ENCODE results near the gene UQCRFS1.
A peak's percentile ranks its signal among the peaks of the same experiment; 100 is the strongest.
"Not testable (repeated sequence)": the region's sequence is repeated elsewhere in the genome, so short reads cannot be mapped to it uniquely, and the experiment has no call there.

Gene UQCRFS1

DNA sequence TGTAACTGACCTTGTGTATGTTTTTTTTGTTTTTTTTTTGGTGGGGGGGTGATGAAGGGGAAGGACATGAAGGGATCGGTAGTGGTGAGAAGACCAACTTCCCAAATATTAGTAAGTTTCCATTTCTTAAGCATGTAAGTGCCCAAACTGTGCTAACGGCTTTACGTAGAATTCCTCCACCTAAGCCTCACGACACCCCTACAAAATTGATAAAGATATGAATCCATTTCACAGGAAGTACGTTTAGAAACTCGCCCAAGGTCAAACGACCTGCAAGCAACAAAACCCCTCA lies 649 bp downstream of the UQCRFS1 start:
- peak; percentile 29 for DNase-seq

DNA sequence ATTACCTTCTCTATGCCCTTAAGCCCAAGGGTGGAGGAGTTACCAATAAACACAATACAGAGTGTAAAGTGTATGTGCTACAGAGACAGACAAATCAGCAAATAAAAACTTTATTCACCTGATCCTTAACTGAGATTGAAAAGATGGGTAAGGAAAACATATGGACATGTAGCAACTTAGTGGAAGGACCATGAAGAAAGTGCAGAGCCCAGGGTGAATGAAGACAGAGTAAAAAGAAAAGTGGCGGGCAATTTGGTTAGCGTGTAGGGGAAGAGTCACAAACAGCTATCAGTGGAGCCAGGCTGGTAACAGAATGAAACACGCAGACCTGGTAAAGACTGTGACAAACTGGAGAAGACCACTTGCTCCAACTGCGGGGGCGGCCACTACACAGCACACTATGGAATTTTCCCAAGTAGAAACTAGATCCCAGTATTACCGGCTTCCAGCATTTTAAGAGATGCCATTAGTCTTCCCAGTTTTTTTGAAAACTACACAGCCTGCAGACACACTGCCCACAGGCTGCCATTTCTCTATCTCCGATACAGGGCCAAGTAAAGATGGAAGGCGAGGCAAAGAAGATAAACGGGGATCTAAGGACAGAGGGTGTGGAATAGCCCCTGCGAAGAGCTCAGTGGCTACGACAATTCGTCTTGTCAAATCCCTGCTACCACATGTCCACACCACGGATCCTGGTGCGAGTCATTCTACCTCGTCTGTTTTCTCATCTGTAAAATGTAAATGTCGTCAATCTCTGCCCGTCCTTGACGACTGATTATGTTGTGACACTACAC lies 1.2 kb downstream of the UQCRFS1 start:
- DNase-seq, result peak; percentile 51

DNA sequence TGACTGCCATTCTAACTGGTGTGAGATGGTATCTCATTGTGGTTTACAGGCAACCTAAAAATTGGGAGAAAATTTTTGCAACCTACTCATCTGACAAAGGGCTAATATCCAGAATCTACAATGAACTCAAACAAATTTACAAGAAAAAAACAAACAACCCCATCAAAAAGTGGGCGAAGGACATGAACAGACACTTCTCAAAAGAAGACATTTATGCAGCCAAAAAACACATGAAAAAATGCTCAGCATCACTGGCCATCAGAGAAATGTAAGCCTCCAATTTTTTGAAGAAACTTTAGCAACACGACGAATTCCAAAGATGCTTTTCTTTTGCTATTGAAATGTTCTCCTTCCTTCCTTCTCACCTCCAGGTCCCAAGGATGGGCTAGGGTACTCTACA lies 1.9 kb downstream of the UQCRFS1 start:
- DNase-seq, result not testable (repeated sequence)

DNA sequence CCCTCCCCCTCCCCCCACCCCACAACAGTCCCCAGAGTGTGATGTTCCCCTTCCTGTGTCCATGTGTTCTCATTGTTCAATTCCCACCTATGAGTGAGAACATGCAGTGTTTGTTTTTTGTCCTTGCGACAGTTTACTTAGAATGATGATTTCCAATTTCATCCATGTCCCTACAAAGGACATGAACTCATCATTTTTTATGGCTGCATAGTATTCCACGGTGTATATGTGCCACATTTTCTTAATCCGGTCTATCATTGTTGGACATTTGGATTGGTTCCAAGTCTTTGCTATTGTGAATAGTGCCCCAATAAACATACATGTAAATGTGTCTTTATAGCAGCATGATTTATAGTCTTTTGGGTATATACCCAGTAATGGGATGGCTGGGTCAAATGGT lies 2.4 kb downstream of the UQCRFS1 start:
- not testable (repeated sequence) for DNase-seq

DNA sequence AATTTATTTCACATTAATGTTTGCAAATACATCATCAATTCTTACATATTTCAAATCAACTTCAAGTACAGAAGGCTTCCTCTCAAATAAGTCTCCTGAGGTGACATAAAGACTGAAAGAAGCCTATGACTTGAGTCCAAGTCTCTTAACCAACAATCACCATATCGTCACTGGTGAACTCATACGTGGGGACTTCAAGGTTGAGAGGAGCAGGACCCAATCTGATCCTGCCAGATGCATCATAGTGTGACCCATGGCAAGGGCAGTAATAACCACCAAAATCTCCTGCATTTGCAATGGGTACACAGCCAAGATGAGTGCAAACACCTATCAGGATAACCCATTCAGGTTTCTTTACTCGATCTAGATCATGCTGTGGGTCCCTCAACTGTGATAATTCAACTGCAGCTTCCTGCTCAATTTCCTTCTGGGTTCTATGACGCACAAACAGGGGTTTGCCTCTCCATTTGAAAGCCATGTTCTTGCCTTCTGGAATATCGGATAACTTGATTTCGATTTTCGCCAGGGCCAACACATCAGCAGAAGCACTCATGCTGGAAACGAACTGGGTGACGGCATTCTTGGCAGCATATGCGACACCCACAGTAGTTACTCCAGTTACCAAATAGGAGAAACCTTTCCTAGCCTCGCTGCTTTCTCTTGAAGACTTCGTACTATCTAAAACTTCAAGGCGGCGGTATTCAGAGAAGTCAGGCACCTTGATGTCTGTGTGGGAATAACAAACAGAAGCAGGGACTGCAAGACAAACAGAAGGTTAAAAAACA lies 5.4 kb downstream of the UQCRFS1 start:
- DNase-seq, result not testable (repeated sequence)

DNA sequence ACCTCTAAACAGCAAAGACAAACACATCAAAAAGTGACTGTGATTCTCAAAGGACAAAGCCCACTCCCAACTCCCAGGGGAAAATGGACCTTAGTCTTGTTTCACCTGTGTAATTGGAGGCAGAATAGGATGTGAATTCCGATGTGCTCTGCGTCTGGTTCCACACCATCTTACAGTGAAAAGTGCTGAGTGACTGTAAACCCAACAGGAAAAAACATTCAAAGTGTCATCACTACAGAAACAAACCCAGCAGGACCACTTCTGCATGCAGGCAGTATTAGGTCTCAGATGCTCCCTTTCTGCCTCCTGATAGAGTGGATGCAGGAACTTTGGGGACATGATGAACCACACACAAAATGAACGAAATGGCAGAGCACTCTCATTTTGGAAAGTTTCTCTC lies 6.5 kb downstream of the UQCRFS1 start:
- no peak for DNase-seq

DNA sequence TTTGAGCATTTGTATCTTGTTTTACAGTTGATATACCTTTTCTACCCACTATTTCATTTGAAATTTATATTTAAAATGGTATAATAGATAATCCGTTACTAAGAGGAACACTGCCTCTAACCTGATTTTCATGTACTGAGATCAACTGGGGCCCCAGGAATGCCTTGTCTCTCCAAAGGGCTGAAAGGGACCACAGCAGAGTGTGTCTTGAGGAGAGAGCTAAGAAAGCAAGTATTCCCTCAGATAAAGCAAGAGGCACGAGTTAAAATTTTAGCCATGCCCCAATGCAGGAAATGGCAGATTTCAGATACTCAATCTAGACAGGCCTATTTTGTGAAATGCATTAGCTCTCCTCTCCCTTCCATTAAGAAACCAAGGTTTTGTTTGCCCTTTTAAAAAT lies 10.7 kb downstream of the UQCRFS1 start:
- no peak for DNase-seq

DNA sequence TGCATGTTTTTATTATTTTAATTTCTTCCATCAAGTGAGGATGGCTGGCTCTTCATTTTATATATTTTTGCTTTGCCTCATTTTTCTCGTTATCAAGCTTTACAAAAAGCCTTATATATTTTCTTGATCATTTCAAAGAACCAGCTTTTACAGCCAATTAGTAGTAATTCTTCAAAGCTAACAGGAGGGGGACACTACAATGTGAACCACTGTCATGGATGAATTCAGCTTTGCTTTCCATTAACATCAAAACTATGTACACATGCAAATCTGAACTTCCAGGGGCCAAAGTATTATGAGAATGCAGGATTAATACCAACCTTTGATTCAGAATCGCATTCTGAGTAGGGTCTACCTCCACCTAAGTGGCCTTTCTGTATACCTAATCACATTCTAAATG lies 11.1 kb downstream of the UQCRFS1 start:
- peak; percentile 9 for DNase-seq

DNA sequence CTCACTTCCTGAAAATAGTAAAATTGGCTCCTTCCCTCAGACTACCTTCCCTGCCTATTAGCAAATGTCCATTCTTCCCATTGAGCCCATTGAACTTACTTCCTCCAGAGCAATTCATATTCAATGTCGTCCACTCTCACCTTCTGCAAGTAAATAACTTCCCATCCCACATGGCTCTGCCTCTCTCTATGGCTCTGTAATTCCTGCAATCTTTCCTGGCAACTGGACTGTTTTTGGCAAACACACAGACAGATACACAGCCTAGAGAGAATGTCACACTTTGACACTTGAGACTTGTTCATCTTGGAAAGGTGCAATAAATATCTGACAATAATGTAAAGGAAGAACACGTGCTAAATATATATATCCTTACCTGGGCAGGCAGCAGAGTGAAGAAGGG lies 18.3 kb downstream of the UQCRFS1 start:
- no peak for DNase-seq

DNA sequence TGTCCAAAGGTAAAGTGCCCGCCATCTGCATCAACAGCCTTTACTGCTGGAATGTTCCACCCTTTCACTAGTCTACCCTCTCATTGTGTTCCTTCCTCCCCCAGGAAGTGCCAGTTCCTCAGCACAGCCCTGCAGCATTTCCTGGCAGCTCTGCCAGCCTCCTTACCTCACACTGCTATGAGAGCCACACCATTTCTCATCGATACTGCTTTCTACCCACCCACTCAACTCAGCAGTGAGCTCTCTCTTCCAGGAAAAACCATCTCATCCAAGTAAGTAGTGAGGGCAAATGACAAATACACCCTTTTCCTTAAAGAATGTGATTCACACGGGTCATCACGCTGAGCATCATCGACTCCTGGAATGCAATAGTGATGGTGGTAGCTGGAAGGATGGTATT lies 19.8 kb downstream of the UQCRFS1 start:
- DNase-seq, result no peak

DNA sequence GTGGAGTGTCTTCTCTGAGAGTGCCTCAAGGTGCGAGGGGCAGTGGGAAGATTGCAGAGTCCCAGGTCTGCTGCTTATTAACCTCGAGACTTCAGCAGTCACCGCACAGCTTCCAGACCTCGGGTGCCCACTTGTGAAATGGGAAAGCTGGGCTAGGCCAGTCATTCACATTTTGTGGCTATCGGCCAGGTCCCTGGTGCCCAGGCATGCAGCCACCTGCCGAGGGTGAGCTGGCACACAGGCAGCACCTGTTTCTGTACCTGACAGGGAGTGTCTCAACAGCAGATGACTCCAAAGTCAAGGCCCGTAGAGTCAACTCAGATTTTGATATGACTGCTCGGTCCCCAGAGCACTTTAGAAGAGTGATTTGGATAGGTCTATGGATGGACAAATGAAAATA lies 21.9 kb downstream of the UQCRFS1 start:
- DNase-seq, result no peak

DNA sequence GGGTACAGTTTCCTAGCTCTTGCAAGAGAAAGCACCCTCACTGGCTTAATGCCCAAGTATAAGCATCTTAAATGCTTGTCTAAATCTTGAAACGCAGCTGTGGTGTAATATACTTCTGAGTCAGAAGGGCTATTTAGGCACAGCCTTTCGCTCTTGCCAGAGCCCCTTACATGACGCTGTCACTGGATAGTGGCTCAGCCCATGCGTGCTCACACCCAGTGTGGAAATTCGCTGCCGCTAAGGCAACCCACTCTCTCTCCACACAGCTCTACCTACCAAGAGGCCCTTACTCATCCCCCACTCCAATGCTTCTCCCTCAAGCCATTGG lies 24.0 kb downstream of the UQCRFS1 start:
- no peak for DNase-seq

DNA sequence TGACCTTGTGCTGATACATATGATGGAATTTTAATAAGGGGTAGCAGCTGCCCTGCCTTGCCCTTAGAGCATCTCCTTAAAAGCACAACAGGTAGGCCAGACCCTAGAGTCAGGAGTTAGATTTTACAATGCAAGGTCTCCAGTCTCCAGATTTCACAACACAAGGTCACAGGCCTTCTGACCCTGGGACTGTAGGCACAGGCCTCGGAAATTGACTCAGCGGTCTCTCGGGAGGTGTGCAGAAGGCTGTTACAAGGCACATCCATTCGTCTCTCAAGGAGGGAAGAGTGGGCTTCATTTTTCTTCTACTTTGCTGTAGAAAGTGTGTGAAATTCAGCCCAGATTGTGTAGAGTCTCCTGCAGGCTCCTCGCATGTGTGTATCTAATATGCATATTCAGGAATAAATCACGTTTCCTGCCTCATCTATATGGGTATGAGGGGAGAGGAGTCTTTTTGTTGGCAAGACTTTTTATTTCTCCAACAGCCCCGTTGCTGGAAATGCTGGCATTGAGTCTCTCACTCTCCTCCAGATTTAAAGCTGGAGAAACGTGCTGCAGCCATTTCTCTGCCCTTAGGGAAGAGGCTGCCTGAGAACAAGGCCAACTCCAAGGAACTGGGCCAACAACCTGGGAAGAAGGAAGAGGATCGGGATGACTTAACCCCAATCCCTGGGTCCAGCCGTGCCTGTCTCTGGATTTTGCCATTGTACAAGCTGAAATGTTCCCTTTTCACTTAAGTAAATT lies 24.5 kb downstream of the UQCRFS1 start:
- no peak for DNase-seq

DNA sequence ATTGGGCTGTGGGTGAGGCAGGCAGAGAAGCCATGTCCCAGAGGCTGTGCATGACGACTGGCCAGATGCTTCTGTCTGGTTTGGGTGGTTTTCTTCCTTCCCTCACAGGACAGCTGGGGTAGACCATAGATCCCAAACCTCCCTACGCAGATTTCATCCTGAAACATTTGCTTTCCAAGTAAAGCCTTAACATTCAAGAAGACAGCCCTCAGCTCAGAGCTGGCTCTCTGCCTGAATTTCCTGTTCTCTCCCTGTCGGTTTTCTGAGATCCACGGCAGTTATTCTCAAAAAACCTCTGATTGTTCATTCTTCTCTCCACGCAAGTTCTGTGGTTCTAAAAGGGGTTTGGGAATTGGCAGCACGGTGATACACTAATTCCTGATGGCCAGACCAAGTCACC lies 25.3 kb downstream of the UQCRFS1 start:
- no peak for DNase-seq

DNA sequence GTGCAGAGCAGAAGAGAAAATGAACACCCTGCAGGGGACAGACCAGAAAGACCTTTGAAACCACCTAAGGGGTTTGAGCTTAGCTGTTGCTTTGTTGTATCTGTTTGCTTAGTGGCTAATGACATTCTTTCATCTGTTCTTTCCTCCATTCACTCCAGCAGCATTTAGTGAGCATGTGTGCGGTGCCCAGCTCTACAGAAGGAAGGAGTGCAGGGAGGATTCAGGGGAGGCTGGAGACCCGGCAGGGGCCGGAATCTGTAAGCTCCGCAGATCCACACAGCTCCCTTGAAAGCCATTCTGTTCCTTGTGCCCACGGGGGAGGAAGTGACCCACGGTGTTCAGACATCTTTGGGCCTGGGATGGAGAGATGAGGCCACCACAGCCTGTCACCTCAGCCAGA lies 27.5 kb downstream of the UQCRFS1 start:
- DNase-seq, result no peak

DNA sequence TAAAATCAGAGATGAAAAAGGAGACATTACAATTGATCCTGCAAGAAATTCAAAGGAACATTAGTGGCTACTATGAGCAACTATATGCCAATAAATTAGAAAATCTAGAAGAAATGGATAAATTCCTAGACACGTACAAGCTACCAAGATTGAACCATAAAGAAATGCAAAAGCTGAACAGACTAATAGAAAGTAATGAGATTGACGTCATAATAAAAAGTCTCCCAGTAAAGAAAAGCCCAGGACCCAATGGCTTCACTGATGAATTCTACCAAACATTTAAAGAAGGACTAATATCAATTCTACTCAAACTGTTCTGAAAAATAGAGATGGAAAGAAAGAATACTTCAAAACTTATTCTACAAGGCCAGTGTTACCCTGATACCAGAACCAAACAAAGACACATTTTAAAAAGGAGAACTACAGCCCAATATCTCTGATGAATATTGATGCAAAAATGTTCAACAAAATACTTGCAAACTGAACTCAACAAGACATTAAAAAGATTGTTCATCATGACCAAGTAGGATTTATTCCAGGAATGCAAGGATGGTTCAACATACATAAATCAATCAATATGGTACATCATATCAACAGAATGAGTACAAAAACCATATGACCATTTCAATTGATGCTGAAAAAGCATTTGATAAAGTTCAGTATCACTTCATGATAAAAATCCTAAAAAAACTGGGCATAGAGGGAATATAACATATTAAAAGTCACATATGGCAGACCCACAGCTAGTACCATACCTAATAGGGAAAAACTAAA lies 35.8 kb downstream of the UQCRFS1 start:
- no peak for DNase-seq

DNA sequence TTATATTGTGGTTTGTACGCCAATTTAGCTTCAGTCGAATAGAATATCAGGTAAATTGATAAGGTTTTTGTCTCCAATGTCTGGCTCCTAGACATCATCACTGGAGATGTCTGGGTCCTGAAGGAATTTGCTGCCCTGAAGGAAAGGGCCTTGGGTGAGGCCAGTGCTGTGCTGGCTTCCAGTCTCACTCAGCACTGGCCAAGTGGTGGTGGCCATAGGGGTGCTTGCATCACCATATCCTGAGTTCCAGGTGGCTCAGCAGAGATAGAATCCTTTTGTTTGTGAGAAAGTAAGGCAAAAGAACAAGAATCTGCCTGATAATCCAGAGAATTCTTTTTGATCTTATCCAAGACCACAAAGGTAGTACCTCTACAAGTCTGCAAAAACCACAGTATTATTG lies 39.1 kb downstream of the UQCRFS1 start:
- no peak for DNase-seq

DNA sequence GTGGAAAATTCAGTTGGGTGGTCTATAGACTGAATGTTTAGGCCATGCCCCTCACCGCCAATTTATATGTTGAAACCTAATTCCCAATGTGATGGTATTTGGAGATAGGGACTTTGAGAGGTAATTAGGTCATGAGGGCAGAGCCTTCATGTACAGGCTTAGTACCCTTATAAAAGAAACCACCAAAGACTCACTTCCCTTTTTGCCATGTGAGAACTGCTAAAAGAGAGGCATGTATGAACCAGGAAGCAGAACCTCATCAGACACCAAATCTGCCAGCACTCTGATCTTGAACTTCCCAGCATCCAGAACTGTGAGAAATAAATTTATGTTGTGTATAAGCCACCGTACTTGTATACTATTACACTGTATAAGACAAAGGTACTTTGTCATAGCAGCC lies 40.6 kb downstream of the UQCRFS1 start:
- no peak for DNase-seq

DNA sequence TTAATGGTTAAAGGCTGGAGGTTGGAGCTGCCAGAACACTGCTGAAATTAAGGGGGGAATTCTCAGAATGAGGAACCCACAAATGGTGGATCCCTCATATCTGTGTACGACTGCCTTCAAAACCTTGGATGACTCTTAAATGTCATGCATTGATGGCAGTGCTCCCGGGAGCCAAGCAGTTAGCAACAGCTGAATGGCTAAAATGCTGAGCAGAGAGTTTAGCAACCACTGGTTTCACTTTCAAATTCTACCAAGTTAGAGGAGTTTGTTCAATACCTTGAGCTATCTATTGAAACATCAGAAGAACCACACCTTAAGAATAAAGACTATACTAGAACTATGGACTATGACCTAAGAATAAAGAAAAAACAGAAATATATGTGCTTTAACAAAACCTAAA lies 41.4 kb downstream of the UQCRFS1 start:
- no peak for DNase-seq

DNA sequence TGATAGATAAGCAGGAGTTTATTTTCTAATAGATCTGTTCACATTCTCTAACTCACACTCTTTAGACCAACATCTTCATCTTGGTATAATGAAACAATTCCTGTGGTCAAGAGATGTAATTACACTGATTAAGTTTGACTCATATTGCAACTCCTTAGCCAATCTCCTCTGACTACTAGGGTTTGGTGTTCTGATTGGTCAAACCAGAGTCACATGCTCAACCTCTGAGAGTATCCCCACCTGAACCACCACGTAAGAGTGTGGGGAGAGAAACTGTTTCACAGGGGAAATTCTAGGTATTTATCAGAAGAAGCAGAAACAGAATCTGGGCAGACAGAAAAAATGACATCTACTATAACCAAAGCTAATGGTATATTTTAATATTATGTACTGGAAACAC lies 42.4 kb downstream of the UQCRFS1 start:
- DNase-seq, result no peak

DNA sequence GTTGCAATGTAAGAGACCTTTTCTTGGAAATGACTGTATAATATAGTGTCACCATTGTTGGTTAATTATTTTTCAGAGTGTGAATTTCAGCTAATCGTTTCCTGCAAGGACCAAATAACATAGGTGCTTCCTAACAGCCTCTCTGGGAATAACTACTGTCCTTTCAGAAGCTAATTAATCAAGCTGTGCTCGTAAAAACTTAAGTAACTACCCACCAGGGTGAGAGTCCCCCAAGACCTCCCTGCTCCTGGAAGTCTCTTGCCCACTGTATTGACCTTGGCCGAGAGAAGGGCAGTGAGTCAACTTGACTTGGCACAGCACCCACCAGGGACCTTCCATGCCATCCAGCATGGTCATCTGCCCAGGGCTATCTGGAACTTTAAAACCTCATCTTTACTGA lies 50.3 kb downstream of the UQCRFS1 start:
- DNase-seq, result no peak

DNA sequence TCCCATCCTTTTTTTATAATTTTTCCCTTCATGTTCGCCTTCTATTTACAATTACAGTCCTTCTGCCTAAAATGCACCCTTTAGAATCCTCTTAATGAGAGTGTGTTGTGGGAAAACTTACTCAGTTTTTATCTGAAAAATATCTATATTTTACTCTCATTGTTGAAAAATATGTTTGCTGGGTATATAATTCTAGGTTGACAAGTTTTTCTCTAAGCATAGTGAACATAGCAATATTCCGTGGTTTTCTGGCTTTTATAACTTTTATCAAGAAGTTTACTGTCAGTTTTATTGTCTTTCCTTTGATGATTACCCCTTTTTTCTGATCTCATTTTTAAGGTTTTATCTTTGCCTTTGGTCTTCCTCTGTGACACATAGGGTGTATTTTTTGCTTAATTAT lies 57.3 kb downstream of the UQCRFS1 start:
- DNase-seq, result no peak
